Trophoblast cell (in vitro differentiated cells and primary cell): ENCODE results near the gene HIBCH.
"Not testable (repeated sequence)": the region's sequence is repeated elsewhere in the genome, so short reads cannot be mapped to it uniquely, and the experiment has no call there.

ENCODE experiments used
- DNase-seq, 2 donors: peaks; one replicate each; pipeline ENCODE4 v3.0.0-alpha.2; 2016
- H2AFZ ChIP-seq: 2 replicates; pipeline ENCODE4 v1.6.1; 2013; ENCODE audit warnings: low read length, moderate library complexity, mild to moderate bottlenecking; ENCODE audit not compliant: insufficient read depth, poor library complexity
- H2AK5ac ChIP-seq: 2 replicates; pipeline ENCODE4 v1.6.1; 2013; ENCODE audit warnings: mild to moderate bottlenecking, low read length
- H2BK120ac ChIP-seq: 2 replicates; pipeline ENCODE4 v1.6.1; 2013; ENCODE audit warnings: low read length, mild to moderate bottlenecking, moderate library complexity; ENCODE audit not compliant: insufficient read depth, poor library complexity
- H2BK12ac ChIP-seq: 2 replicates; pipeline ENCODE4 v1.6.1; 2013; ENCODE audit warnings: mild to moderate bottlenecking, low read length, moderate library complexity
- H2BK5ac ChIP-seq: 2 replicates; pipeline ENCODE4 v1.6.1; 2013; ENCODE audit warnings: low read length, low read depth, moderate library complexity, mild to moderate bottlenecking; ENCODE audit not compliant: poor library complexity
- H3K14ac ChIP-seq: 2 replicates; pipeline ENCODE4 v1.6.1; 2013; ENCODE audit warnings: mild to moderate bottlenecking, low read length
- H3K18ac ChIP-seq: 2 replicates; pipeline ENCODE4 v1.6.1; 2013; ENCODE audit warnings: mild to moderate bottlenecking, low read length
- H3K23ac ChIP-seq: 2 replicates; pipeline ENCODE4 v1.6.1; 2013; ENCODE audit warnings: low read length
- H3K27ac ChIP-seq: 2 replicates; pipeline ENCODE4 v1.5.1; 2013; ENCODE audit warnings: low read depth, mild to moderate bottlenecking, inconsistent platforms, low read length, moderate library complexity
- H3K27me3 ChIP-seq: 2 replicates; pipeline ENCODE4 v1.6.1; 2013; ENCODE audit warnings: inconsistent platforms, mild to moderate bottlenecking, low read length, moderate library complexity; ENCODE audit not compliant: insufficient read depth
- H3K36me3 ChIP-seq, 2 experiments: 1 replicate in 1 of 2; 2 replicates in 1 of 2; pipeline ENCODE4 v1.6.1; 2013; ENCODE audit warnings: low read length in 2 of 2, mild to moderate bottlenecking in 2 of 2, moderate library complexity in 1 of 2; ENCODE audit not compliant: insufficient read depth in 2 of 2, control insufficient read depth in 1 of 2
- H3K4ac ChIP-seq: 2 replicates; pipeline ENCODE4 v1.6.1; 2013; ENCODE audit warnings: low read depth, mild to moderate bottlenecking, low read length, moderate library complexity
- H3K4me1 ChIP-seq, 2 experiments: 1 replicate in 1 of 2; 2 replicates in 1 of 2; pipeline ENCODE4 v1.6.1; 2013; ENCODE audit warnings: low read length in 2 of 2, mild to moderate bottlenecking in 2 of 2, moderate library complexity in 1 of 2; ENCODE audit not compliant: insufficient read depth in 2 of 2, control insufficient read depth in 1 of 2
- H3K4me2 ChIP-seq: 2 replicates; pipeline ENCODE4 v1.6.1; 2013; ENCODE audit warnings: inconsistent platforms, mild to moderate bottlenecking, low read length, moderate library complexity
- H3K4me3 ChIP-seq: 2 replicates; pipeline ENCODE4 v1.5.1; 2013; ENCODE audit warnings: mild to moderate bottlenecking, low read depth, low read length, inconsistent platforms
- H3K79me1 ChIP-seq: one replicate; pipeline ENCODE4 v1.6.1; 2013; ENCODE audit warnings: low read length
- H3K79me2 ChIP-seq: 2 replicates; pipeline ENCODE4 v1.6.1; 2013; ENCODE audit warnings: low read length, mild to moderate bottlenecking; ENCODE audit not compliant: control insufficient read depth, insufficient read depth, poor library complexity
- H3K9ac ChIP-seq: 2 replicates; pipeline ENCODE4 v1.6.1; 2013; ENCODE audit warnings: mild to moderate bottlenecking, low read length
- H3K9me3 ChIP-seq: 2 replicates; pipeline ENCODE4 v1.6.1; 2013; ENCODE audit warnings: low read depth, mild to moderate bottlenecking, control low read depth, inconsistent platforms, low read length; ENCODE audit not compliant: insufficient read depth
- H4K12ac ChIP-seq: 2 replicates; pipeline ENCODE4 v1.6.1; 2013; ENCODE audit warnings: low read depth, mild to moderate bottlenecking, low read length, moderate library complexity
- H4K8ac ChIP-seq: 2 replicates; pipeline ENCODE4 v1.6.1; 2013; ENCODE audit warnings: low read depth, mild to moderate bottlenecking, low read length, moderate library complexity
- H4K91ac ChIP-seq: one replicate; pipeline ENCODE4 v1.6.1; 2013; ENCODE audit warnings: low read depth, mild to moderate bottlenecking, low read length, moderate library complexity
- WGBS: extraction: QIAGEN DNeasy Blood & Tissue Kit; methylation state at CpG from one replicate; pipeline ENCODE4 v1.1.7; 2013; ENCODE audit warnings: missing lambda C conversion rate; ENCODE audit not compliant: insufficient read length, insufficient coverage; ENCODE audit errors: extremely low coverage; 5-methylcytosine and 5-hydroxymethylcytosine counted together

Gene HIBCH

DNA sequence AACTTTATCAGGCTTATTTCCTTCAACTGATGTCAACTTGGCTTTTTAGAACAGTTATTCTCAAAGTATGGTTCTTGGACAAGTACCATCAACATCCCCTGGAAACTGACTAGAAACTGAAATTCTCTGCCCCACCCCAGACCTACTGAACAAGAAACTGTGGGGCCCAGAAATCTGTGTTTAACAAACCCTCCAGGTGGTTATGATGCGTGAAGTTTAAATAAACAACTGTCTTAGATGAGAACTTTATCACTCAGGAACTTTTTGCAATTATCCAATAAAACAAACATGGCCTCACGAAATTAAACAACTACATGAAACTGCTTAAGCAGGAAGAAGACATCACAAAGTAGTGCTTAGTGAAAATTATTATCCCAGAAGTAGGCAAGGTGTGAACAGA is 4.4 kb downstream of the HIBCH start:
- DNase-seq: no peak
- Histone ChIP-seq H3K9me3 (no peaks in the 10 kb centered on the region), H3K4ac (no peak overlapping the region), H2AFZ (no peak overlapping the region), H2BK12ac (no peak overlapping the region), H3K27ac (no peak overlapping the region), H4K91ac (no peak overlapping the region), H2BK120ac (no peak overlapping the region), H3K27me3 (no peaks in the 10 kb centered on the region), H3K23ac (no peak overlapping the region), H3K79me2 (no peaks in the 10 kb centered on the region), H3K18ac (no peak overlapping the region), H3K4me3 (no peak overlapping the region), H4K12ac (no peak overlapping the region), H3K36me3 (no peaks in the 10 kb centered on the region), H3K14ac (no peak overlapping the region), H3K4me2 (no peak overlapping the region), H3K79me1 (no peaks in the 10 kb centered on the region), H4K8ac (no peak overlapping the region), H2AK5ac (no peak overlapping the region), H3K9ac (no peak overlapping the region), H2BK5ac (no peak overlapping the region), H3K4me1 (peaks cover 0 to 6% of the 10 kb centered on the region in 2 experiments)
- WGBS: no CpG with 5 or more reads among the region's 2 CpGs

DNA sequence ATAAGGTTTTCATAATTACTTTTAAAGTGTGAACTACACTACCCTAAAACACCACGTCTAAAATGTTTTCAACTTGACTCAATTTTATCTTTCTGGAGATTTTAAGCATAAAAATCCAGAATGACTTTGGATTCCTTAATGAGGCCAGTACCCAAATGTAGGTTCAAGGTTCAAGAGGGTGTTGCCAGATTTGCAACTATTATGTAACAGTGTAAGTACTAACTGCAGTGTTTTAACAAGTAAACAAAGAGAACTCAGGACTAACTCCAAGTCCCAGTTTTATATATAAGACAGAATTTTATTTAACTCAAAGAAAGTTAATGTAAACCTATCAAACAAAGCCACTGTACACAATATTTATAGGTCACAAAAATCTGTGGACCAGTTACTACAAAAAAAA is 5.7 kb downstream of the HIBCH start:
- H3K4me3 ChIP-seq: no peak overlapping the region

DNA sequence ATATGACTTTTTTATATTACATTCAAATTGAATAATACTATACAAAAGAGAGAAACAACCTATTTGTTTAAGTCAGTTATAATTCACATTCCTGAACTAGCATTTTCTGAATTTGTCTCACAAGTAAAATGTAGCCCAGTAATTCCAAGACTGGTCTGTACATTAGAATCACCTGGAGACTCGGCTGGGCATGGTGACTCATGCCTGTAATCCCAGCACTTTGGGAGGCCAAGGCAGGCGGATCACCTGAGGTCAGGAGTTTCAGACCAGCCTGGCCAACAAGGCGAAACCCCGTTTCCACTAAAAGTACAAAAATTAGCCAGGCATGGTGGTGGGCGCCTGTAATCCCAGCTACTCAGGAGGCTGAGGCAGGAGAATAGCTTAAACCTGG is 7.0 kb downstream of the HIBCH start:
- H2AK5ac ChIP-seq, H4K8ac ChIP-seq, H3K4me1 ChIP-seq, H3K27me3 ChIP-seq, H4K12ac ChIP-seq, H3K79me1 ChIP-seq, H3K36me3 ChIP-seq, H3K14ac ChIP-seq, H3K9me3 ChIP-seq, H3K18ac ChIP-seq, H3K4me2 ChIP-seq, H3K9ac ChIP-seq, H2BK120ac ChIP-seq, H3K79me2 ChIP-seq, H4K91ac ChIP-seq, H2BK5ac ChIP-seq, H3K4me3 ChIP-seq, H2BK12ac ChIP-seq, H3K4ac ChIP-seq, H2AFZ ChIP-seq, H3K27ac ChIP-seq, H3K23ac ChIP-seq: not testable (repeated sequence)
- WGBS: no CpG with 5 or more reads among the region's 5 CpGs
- peak; percentile 33 to 59 for DNase-seq

More for the DNA sequence above, 5.7 kb downstream of the HIBCH start:
- peak in 1 of 2 donors; percentile 10 for DNase-seq
- peaks cover 0 to 3% of the 10 kb centered on the region in 2 experiments for H3K4me1 ChIP-seq
- H2AFZ ChIP-seq: no peak overlapping the region
- H3K9me3 ChIP-seq: no peaks in the 10 kb centered on the region
- no peak overlapping the region for H2BK12ac ChIP-seq
- H3K18ac ChIP-seq: no peak overlapping the region
- H3K27ac ChIP-seq: no peak overlapping the region
- H3K9ac ChIP-seq: no peak overlapping the region
- H3K4ac ChIP-seq: no peak overlapping the region
- no peak overlapping the region for H4K12ac ChIP-seq
- no peak overlapping the region for H3K4me2 ChIP-seq
- peaks cover 0 to 2% of the 10 kb centered on the region in 2 experiments for H3K36me3 ChIP-seq
- H2AK5ac ChIP-seq: no peak overlapping the region
- WGBS: no CpG with 5 or more reads among the region's 1 CpG
- H3K79me1 ChIP-seq: no peaks in the 10 kb centered on the region
- no peak overlapping the region for H4K8ac ChIP-seq
- H3K27me3 ChIP-seq: no peaks in the 10 kb centered on the region
- no peaks in the 10 kb centered on the region for H3K79me2 ChIP-seq
- H3K23ac ChIP-seq: no peak overlapping the region
- H4K91ac ChIP-seq: no peak overlapping the region
- H2BK5ac ChIP-seq: no peak overlapping the region
- H2BK120ac ChIP-seq: no peak overlapping the region
- no peak overlapping the region for H3K14ac ChIP-seq

DNA sequence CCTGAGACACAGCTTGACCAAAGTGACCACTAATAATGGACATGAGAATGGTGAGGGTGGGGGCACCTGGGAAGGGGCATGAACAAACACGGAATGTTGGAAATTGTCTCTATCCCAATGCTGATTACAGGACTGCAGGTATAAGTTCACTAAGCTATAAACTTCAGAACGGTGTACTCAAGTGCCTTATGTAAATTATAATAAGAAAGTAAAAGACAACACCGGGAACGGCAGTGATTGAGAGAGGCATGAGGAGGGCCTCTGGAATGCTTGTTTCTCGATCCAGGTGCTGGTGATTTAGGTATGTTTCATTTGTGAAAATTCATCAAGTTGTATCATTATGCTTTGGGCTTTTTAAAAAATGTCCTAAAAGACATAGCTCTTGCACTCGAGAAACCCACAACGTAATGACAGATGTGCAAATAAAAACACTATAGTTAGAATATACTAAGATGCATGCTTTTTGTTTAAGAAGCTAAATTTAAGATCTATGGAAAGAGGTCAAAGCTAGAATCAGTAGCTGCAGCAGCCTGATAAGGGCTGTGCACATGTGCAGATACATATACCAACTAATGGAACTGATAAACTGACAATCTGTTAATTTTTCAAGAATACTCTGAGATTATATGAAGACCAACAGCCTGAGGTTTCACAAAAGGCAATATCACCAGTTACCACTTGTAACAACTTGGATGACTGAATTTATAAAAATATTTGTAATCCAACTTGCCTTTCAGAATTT is 7.6 kb downstream of the HIBCH start:
- no peak overlapping the region for H2BK5ac ChIP-seq
- H2AFZ ChIP-seq: no peak overlapping the region
- peaks cover 0 to 2% of the 10 kb centered on the region in 2 experiments for H3K36me3 ChIP-seq
- H2BK12ac ChIP-seq: no peak overlapping the region
- H3K9ac ChIP-seq: no peak overlapping the region
- H3K79me2 ChIP-seq: no peaks in the 10 kb centered on the region
- no peaks in the 10 kb centered on the region for H3K27me3 ChIP-seq
- no peak overlapping the region for H3K23ac ChIP-seq
- no peak overlapping the region for H3K4me2 ChIP-seq
- peak in 1 of 2 donors; percentile 24 for DNase-seq
- no peak overlapping the region for H2BK120ac ChIP-seq
- H3K27ac ChIP-seq: no peak overlapping the region
- no peaks in the 10 kb centered on the region for H3K79me1 ChIP-seq
- H3K18ac ChIP-seq: no peak overlapping the region
- no peak overlapping the region for H4K12ac ChIP-seq
- H3K4me1 ChIP-seq: peaks cover 0 to 2% of the 10 kb centered on the region in 2 experiments
- H3K9me3 ChIP-seq: no peaks in the 10 kb centered on the region
- H3K4me3 ChIP-seq: no peak overlapping the region
- no peak overlapping the region for H3K14ac ChIP-seq
- no peak overlapping the region for H4K91ac ChIP-seq
- H2AK5ac ChIP-seq: no peak overlapping the region
- WGBS: no CpG with 5 or more reads among the region's 7 CpGs
- H4K8ac ChIP-seq: no peak overlapping the region
- H3K4ac ChIP-seq: no peak overlapping the region
